Cortex of kidney (tissue), 1 donor: ENCODE data around the gene PRMT1.

Experiments
- DNase-seq: peaks from one replicate; lab custom pipeline; 2025; lab: John Stamatoyannopoulos, UW

The PRMT1 gene

GRCh38 chr19:49651029-49651819 lies 25.8 kb upstream of the PRMT1 start:
- DNase-seq: no peak

- DNase-seq: no peak
Measured at GRCh38 chr19:49651820-49652550, 25.1 kb upstream of the PRMT1 start.

GRCh38 chr19:49652551-49653465 lies 24.3 kb upstream of the PRMT1 start:
- no peak for DNase-seq

- DNase-seq: no peak
Measured at GRCh38 chr19:49653466-49653806, 23.6 kb upstream of the PRMT1 start.

- no peak for DNase-seq
Measured at GRCh38 chr19:49654581-49654980, 22.5 kb upstream of the PRMT1 start.

GRCh38 chr19:49655570-49656455 lies 21.3 kb upstream of the PRMT1 start:
- DNase-seq: no peak

- no peak for DNase-seq
Measured at GRCh38 chr19:49656456-49657109, 20.5 kb upstream of the PRMT1 start.

GRCh38 chr19:49657493-49658138 lies 19.5 kb upstream of the PRMT1 start:
- DNase-seq: no peak

GRCh38 chr19:49658139-49658517 lies 18.9 kb upstream of the PRMT1 start:
- no peak for DNase-seq

GRCh38 chr19:49658566-49659442 lies 18.3 kb upstream of the PRMT1 start:
- no peak for DNase-seq

- no peak for DNase-seq
Measured at GRCh38 chr19:49660338-49660961, 16.6 kb upstream of the PRMT1 start.

GRCh38 chr19:49662011-49662410 lies 15.1 kb upstream of the PRMT1 start:
- no peak for DNase-seq

GRCh38 chr19:49663224-49663623 lies 13.8 kb upstream of the PRMT1 start:
- no peak for DNase-seq

GRCh38 chr19:49664171-49665035 lies 12.7 kb upstream of the PRMT1 start:
- no peak for DNase-seq

- no peak for DNase-seq
Measured at GRCh38 chr19:49665036-49665350, 12.1 kb upstream of the PRMT1 start.

- DNase-seq: no peak
Measured at GRCh38 chr19:49665351-49666119, 11.5 kb upstream of the PRMT1 start, which contains the start of the genes BCL2L12 and IRF3. BCL2L12 (plus strand) TSS chr19:49665933; CDS start chr19:49666693, 760 bp downstream. IRF3 (minus strand) TSS chr19:49665857; CDS start chr19:49664838, 1,019 bp downstream.

GRCh38 chr19:49666120-49666444 lies 11.0 kb upstream of the PRMT1 start:
- no peak for DNase-seq
